Measurements from ENCODE around the gene UPF3A.

Gene UPF3A

GRCh38 chr13:114282041-114282670 lies 755 bp downstream of the UPF3A start (continued):
- TF ChIP-seq PRDM2 (tag by site-specific recombination; IDR thresholded peaks at IDR 0.05; ENCODE audit: borderline replicate concordance) = no peak
- TF ChIP-seq ZNF558 (tag by site-specific recombination; IDR thresholded peaks at IDR 0.05) = no peak
- TF ChIP-seq BCL11B (tag by site-specific recombination; IDR thresholded peaks at IDR 0.05; ENCODE audit: low read depth) = no peak
- TF ChIP-seq ZNF658 (tag by site-specific recombination; IDR thresholded peaks at IDR 0.05) = no peak
- no peak for TF ChIP-seq YY2 (tag by site-specific recombination; IDR thresholded peaks at IDR 0.05)
- TF ChIP-seq ZNF114 (tag by site-specific recombination; IDR thresholded peaks at IDR 0.05) = no peak
- peak; percentile 48 for TF ChIP-seq FEZF1 (tag by site-specific recombination; IDR thresholded peaks at IDR 0.05)
- no peak for TF ChIP-seq GLI2 (tag by site-specific recombination; IDR thresholded peaks at IDR 0.05; ENCODE audit: borderline replicate concordance, low read depth)
- no peak for TF ChIP-seq ZNF175 (tag by site-specific recombination; IDR thresholded peaks at IDR 0.05)
- no peak for TF ChIP-seq ZNF214 (tag by site-specific recombination; IDR thresholded peaks at IDR 0.05; ENCODE audit: borderline replicate concordance)
- TF ChIP-seq ZNF266 (tag by site-specific recombination; IDR thresholded peaks at IDR 0.05; ENCODE audit: low read depth) = no peak
- no peak for TF ChIP-seq ZNF391 (tag by site-specific recombination; IDR thresholded peaks at IDR 0.05; ENCODE audit: borderline replicate concordance, low read depth)
- TF ChIP-seq ZNF777 (tag by site-specific recombination; IDR thresholded peaks at IDR 0.05; ENCODE audit: borderline replicate concordance) = no peak
- no peak for TF ChIP-seq ZNF843 (tag by site-specific recombination; IDR thresholded peaks at IDR 0.05)
- TF ChIP-seq, protein P1, sequence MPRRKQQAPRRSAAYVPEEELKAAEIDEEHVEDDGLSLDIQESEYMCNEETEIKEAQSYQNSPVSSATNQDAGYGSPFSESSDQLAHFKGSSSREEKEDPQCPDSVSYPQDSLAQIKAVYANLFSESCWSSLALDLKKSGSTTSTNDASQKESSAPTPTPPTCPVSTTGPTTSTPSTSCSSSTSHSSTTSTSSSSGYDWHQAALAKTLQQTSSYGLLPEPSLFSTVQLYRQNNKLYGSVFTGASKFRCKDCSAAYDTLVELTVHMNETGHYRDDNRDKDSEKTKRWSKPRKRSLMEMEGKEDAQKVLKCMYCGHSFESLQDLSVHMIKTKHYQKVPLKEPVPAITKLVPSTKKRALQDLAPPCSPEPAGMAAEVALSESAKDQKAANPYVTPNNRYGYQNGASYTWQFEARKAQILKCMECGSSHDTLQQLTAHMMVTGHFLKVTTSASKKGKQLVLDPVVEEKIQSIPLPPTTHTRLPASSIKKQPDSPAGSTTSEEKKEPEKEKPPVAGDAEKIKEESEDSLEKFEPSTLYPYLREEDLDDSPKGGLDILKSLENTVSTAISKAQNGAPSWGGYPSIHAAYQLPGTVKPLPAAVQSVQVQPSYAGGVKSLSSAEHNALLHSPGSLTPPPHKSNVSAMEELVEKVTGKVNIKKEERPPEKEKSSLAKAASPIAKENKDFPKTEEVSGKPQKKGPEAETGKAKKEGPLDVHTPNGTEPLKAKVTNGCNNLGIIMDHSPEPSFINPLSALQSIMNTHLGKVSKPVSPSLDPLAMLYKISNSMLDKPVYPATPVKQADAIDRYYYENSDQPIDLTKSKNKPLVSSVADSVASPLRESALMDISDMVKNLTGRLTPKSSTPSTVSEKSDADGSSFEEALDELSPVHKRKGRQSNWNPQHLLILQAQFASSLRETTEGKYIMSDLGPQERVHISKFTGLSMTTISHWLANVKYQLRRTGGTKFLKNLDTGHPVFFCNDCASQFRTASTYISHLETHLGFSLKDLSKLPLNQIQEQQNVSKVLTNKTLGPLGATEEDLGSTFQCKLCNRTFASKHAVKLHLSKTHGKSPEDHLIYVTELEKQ (tag by site-specific recombination; IDR thresholded peaks at IDR 0.05; ENCODE audit: borderline replicate concordance) = no peak
- no peak for TF ChIP-seq ZNF624 (tag by site-specific recombination; IDR thresholded peaks at IDR 0.05)
- no peak for TF ChIP-seq ZNF138 (tag by site-specific recombination; IDR thresholded peaks at IDR 0.05; ENCODE audit: borderline replicate concordance)
- TF ChIP-seq ZNF148 (tag by site-specific recombination; IDR thresholded peaks at IDR 0.05; ENCODE audit: borderline replicate concordance) = no peak
- TF ChIP-seq ZNF211 (tag by site-specific recombination; IDR thresholded peaks at IDR 0.05; ENCODE audit: low read depth) = no peak
- TF ChIP-seq, protein P2, sequence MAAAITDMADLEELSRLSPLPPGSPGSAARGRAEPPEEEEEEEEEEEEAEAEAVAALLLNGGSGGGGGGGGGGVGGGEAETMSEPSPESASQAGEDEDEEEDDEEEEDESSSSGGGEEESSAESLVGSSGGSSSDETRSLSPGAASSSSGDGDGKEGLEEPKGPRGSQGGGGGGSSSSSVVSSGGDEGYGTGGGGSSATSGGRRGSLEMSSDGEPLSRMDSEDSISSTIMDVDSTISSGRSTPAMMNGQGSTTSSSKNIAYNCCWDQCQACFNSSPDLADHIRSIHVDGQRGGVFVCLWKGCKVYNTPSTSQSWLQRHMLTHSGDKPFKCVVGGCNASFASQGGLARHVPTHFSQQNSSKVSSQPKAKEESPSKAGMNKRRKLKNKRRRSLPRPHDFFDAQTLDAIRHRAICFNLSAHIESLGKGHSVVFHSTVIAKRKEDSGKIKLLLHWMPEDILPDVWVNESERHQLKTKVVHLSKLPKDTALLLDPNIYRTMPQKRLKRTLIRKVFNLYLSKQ (tag by site-specific recombination; IDR thresholded peaks at IDR 0.05; ENCODE audit: borderline replicate concordance) = no peak
- TF ChIP-seq, protein P3, sequence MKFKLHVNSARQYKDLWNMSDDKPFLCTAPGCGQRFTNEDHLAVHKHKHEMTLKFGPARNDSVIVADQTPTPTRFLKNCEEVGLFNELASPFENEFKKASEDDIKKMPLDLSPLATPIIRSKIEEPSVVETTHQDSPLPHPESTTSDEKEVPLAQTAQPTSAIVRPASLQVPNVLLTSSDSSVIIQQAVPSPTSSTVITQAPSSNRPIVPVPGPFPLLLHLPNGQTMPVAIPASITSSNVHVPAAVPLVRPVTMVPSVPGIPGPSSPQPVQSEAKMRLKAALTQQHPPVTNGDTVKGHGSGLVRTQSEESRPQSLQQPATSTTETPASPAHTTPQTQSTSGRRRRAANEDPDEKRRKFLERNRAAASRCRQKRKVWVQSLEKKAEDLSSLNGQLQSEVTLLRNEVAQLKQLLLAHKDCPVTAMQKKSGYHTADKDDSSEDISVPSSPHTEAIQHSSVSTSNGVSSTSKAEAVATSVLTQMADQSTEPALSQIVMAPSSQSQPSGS (tag by site-specific recombination; IDR thresholded peaks at IDR 0.05; ENCODE audit: low read depth) = no peak
- peak; percentile 70; the same call in 1 of the 2 replicates for TF ChIP-seq ZBTB20 (tag by site-specific recombination; IDR thresholded peaks at IDR 0.05)
- TF ChIP-seq ZNF548 (tag by site-specific recombination; IDR thresholded peaks at IDR 0.05) = no peak
- TF ChIP-seq TCF7L2 (IDR thresholded peaks at IDR 0.05; ENCODE audit: borderline replicate concordance, low read depth, low read length) = peak; percentile 39; the same call in 1 of the 2 replicates
